Thyroid gland (tissue), 4 donors: ENCODE measurements around the gene TAF6. TPM values are rescaled to one million over a fixed set of nuclear protein-coding genes. Genes with fewer than 3 reads are reported as not detected.

Experiments used
- DNase-seq, 2 donors: peaks; one replicate each; pipeline ENCODE4 v3.0.0-alpha.2; 2019
- H3K27ac ChIP-seq, 3 donors: fragments of 200-600 bp; sonication (generic); 1 replicate in 2 of 3; 2 replicates in 1 of 3; pipeline ENCODE4 v1.5.1; 2016 to 2019; ENCODE audit warnings: mild to moderate bottlenecking in 1 of 3, moderate library complexity in 1 of 3
- H3K27me3 ChIP-seq: fragments of 200-600 bp; sonication (generic); one replicate; pipeline ENCODE4 v1.5.1; 2019
- H3K36me3 ChIP-seq, 2 donors: fragments of 200-600 bp; sonication (generic); one replicate each; pipeline ENCODE4 v1.5.1; 2016 to 2019
- H3K4me1 ChIP-seq, 2 donors: fragments of 200-600 bp; sonication (generic); one replicate each; pipeline ENCODE4 v1.5.1; 2017 to 2019
- H3K4me3 ChIP-seq, 3 donors: fragments of 200-600 bp; sonication (generic); replicated peaks in 1 of 3; 1 replicate in 2 of 3; 2 replicates in 1 of 3; pipeline ENCODE4 v1.5.1; 2016; ENCODE audit warnings: mild to moderate bottlenecking in 1 of 3
- H3K9me3 ChIP-seq: fragments of 200-600 bp; sonication (generic); one replicate; pipeline ENCODE4 v1.5.1; 2017
- POLR2A ChIP-seq, 2 donors: fragments of 450-650 bp; IDR thresholded peaks; one replicate each; pipeline ENCODE4 v1.6.1; 2017; ENCODE audit warnings: antibody characterized with exemption in 2 of 2, mild to moderate bottlenecking in 2 of 2, moderate library complexity in 1 of 2
- WGBS, 2 donors: methylation state at CpG; one replicate each; pipeline ENCODE4 v1.1.5; 2017; 5-methylcytosine and 5-hydroxymethylcytosine counted together
- intact Hi-C: fragments of 100-400 bp; cut with DNase I; formaldehyde crosslinking; loops from one replicate; pipeline ENCODE4 v1.15.1; 2023
- total RNA-seq, 4 donors: library from RNA; depleted of rRNA; stranded (reverse); fragments of >200 nt; gene quantifications; one replicate each; pipeline ENCODE4 v1.2.3, GENCODE V29; 2016
- TF ChIP-seq, protein P1 (sequence below), 6 experiments: fragments of 200-600 bp in 3 of 6; fragments of 450-650 bp in 3 of 6; sonication (generic) in 3 of 6; IDR thresholded peaks; one replicate each; pipeline ENCODE4 v1.5.1; 2016 to 2019; ENCODE audit warnings: antibody characterized with exemption in 6 of 6, mild to moderate bottlenecking in 2 of 6, inconsistent platforms in 1 of 6, moderate library complexity in 1 of 6

The TAF6 gene
- total RNA-seq, 4 donors from 2014 or later, result 50.3 to 104 (median 85.2) TPM

DNA sequence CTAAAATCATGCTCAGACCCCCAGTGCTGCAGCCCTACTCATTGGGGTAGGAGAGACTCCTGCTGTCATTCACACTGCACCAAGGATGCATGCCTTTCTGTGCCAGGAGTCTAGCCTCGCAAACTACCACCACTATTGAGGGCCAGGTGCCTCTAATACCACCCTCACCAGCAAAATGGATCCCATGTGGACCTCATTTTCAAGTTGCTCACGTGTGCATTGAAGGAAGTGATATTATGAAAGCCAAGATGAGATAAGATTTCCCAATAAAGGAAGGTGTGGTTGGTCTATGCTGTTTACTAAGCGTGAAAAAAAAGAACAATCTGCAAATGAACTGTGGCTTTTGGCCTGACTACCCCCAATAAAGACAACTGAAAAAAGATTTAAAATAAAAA, 22.4 kb upstream of the TAF6 start:
- WGBS, 2 donors, result 70 to 84% methylated on average over 3 of the region's 3 CpGs
- intact Hi-C loops, result no loop called here

DNA sequence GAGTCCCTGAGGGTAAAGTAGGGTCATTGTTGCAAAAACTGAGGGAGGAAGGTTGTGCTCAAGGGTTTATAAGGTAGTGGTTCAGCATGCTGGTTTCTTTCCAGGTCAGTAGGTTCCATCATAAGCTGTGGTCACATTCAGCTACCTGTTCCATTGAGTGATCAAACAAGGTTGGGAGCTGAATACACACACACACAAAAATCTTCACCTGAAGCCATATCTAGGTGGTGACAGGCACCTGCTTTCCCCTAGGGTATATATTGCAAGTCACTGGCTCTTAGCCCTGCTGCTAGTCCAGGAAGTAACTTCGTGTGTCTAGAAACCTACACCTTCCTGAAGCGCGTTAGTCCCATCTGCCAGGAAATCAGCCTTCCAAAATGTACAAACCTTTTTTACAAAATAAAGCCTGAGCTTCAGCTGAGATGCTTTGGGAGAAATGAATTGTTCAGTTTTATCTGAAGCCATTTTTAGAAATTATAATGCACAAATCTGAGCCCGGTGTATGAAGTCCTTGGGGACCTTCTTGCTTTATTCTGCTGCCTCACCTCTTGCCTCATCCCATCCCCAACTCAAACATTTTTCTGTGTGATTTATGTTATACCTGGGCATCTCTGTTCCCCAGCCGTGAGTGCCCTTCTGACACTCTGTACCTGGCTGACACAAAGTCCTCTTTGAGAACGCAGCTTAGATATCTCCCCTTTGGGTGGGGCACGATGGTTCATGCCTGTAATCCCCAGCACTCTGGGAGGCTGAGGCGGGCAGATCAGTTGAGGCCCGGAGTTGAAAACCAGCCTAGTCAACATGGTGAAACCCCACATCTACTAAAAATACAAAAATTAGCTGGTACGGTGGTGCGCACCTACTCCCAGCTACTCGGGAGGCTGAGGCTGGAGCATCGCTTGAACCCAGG, 18.9 kb upstream of the TAF6 start:
- peaks cover 0 to 7% of the 10 kb centered on the region in 2 donors for H3K4me1 ChIP-seq
- WGBS, 2 donors, result 73 to 77% methylated on average over 13 of the region's 13 CpGs
- H3K36me3 ChIP-seq, result no peaks in the 10 kb centered on the region
- H3K27me3 ChIP-seq, result no peaks in the 10 kb centered on the region
- intact Hi-C loops, result no loop called here
- no peak overlapping the region for H3K4me3 ChIP-seq
- TF ChIP-seq, protein P1, sequence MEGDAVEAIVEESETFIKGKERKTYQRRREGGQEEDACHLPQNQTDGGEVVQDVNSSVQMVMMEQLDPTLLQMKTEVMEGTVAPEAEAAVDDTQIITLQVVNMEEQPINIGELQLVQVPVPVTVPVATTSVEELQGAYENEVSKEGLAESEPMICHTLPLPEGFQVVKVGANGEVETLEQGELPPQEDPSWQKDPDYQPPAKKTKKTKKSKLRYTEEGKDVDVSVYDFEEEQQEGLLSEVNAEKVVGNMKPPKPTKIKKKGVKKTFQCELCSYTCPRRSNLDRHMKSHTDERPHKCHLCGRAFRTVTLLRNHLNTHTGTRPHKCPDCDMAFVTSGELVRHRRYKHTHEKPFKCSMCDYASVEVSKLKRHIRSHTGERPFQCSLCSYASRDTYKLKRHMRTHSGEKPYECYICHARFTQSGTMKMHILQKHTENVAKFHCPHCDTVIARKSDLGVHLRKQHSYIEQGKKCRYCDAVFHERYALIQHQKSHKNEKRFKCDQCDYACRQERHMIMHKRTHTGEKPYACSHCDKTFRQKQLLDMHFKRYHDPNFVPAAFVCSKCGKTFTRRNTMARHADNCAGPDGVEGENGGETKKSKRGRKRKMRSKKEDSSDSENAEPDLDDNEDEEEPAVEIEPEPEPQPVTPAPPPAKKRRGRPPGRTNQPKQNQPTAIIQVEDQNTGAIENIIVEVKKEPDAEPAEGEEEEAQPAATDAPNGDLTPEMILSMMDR (IDR thresholded peaks at IDR 0.05), result no peak
- TF ChIP-seq POLR2A (IDR thresholded peaks at IDR 0.05), result no peak
- H3K27ac ChIP-seq, result no peak overlapping the region
- H3K9me3 ChIP-seq, result no peaks in the 10 kb centered on the region
- DNase-seq, result no peak

More for the DNA sequence above, 22.4 kb upstream of the TAF6 start:
- DNase-seq, result no peak
- H3K27ac ChIP-seq, result no peak overlapping the region
- no peaks in the 10 kb centered on the region for H3K9me3 ChIP-seq
- TF ChIP-seq POLR2A (IDR thresholded peaks at IDR 0.05), result no peak
- TF ChIP-seq, protein P1 (IDR thresholded peaks at IDR 0.05), result no peak
- no peak overlapping the region for H3K4me3 ChIP-seq
- H3K4me1 ChIP-seq, result peaks cover 0 to 7% of the 10 kb centered on the region in 2 donors
- H3K27me3 ChIP-seq, result no peaks in the 10 kb centered on the region
- H3K36me3 ChIP-seq, result no peaks in the 10 kb centered on the region

DNA sequence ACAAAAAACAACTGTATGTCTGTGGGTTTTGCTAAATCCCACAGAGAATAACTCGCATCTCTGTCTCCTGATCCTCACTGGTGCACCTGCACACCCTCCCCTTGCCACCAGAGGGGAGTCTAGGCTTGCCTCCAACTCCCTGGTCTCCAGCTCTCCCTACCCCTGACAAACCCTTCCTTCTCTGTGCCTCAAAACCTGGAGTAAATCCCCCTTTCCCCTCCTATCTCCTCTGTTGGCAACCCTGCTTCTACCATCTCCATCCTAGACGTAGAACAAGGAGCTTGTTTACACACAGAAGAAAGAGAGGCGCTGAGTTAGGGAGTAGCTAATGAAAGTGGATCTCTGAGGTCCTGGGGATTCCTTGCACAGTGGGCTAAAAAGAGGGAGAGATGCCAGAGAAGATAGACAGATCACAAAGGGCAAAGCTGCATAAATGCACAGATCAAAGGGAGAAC, 13.6 kb upstream of the TAF6 start:
- Histone ChIP-seq H3K4me3 (no peak overlapping the region), H3K27ac (no peak overlapping the region), H3K36me3 (no peaks in the 10 kb centered on the region), H3K9me3 (no peaks in the 10 kb centered on the region), H3K27me3 (no peaks in the 10 kb centered on the region), H3K4me1 (peaks cover 0 to 11% of the 10 kb centered on the region in 2 donors)
- peak; percentile 41 to 42 for DNase-seq
- intact Hi-C loops, result loop anchor here (5.0 kb wide), 1 partner anchor 155 kb away; the partner anchor contains the start of gene AZGP1
- WGBS, 2 donors, result 32 to 38% methylated on average over 3 of the region's 3 CpGs
- TF ChIP-seq, protein P1 (IDR thresholded peaks at IDR 0.05), result peak in 5 of 6 experiments; percentile 26 to 72 (median 45)
- no peak for TF ChIP-seq POLR2A (IDR thresholded peaks at IDR 0.05)

DNA sequence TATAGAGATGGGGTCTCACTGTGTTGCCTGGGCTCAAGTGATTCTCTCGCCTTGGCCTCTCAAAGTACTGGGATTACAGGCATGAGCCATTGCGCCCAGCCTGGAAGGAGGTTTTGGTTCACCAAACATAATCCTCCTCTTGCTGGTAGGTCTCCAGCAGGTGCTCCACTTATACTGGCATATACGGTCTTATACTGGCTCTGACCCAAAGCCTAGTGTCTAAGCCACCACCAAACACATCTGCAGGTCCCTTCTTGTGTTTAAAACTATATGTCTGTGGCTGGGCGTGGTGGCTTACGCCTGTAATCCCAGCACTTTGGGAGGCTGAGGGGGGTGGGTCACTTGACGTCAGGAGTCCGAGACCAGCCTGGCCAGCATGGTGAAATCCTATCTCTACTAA, 13.0 kb upstream of the TAF6 start:
- H3K27ac ChIP-seq, result no peak overlapping the region
- TF ChIP-seq, protein P1 (IDR thresholded peaks at IDR 0.05), result no peak
- no peak for TF ChIP-seq POLR2A (IDR thresholded peaks at IDR 0.05)
- H3K4me3 ChIP-seq, result no peak overlapping the region
- no peaks in the 10 kb centered on the region for H3K27me3 ChIP-seq
- H3K9me3 ChIP-seq, result no peaks in the 10 kb centered on the region
- no peaks in the 10 kb centered on the region for H3K36me3 ChIP-seq
- H3K4me1 ChIP-seq, result peaks cover 0 to 10% of the 10 kb centered on the region in 2 donors
- intact Hi-C loops, result loop anchor here (5.0 kb wide), 1 partner anchor 155 kb away; the partner anchor contains the start of gene AZGP1
- no peak for DNase-seq
- 64 to 71% methylated on average over 7 of the region's 7 CpGs for WGBS, 2 donors
